Neural progenitor cell (in vitro differentiated cells): Measurements from ENCODE around the gene INTS6. TPM values are rescaled to one million over a fixed set of nuclear protein-coding genes. Genes with fewer than 3 reads are reported as not detected.

Experiments used
- DNase-seq: peaks from one replicate; pipeline ENCODE4 v3.0.0-alpha.2; 2016; ENCODE audit warnings: low spot score
- H2AFZ ChIP-seq: fragments of 200-600 bp; sonication (generic); replicated peaks from 2 replicates; pipeline ENCODE4 v1.6.1; 2016; ENCODE audit warnings: antibody characterized with exemption
- H3F3A ChIP-seq: fragments of 200-600 bp; sonication (generic); 2 replicates; pipeline ENCODE4 v1.6.1; 2016; ENCODE audit warnings: antibody characterized with exemption, low read depth
- H3K27ac ChIP-seq: fragments of 200-600 bp; sonication (generic); 2 replicates; pipeline ENCODE4 v1.5.1; 2016; ENCODE audit warnings: mild to moderate bottlenecking
- H3K27me3 ChIP-seq: fragments of 200-600 bp; sonication (generic); 2 replicates; pipeline ENCODE4 v1.6.1; 2016; ENCODE audit warnings: mild to moderate bottlenecking, moderate library complexity
- H3K36me3 ChIP-seq: fragments of 200-600 bp; sonication (generic); 2 replicates; pipeline ENCODE4 v1.5.1; 2016
- H3K4me1 ChIP-seq: fragments of 200-600 bp; sonication (generic); 2 replicates; pipeline ENCODE4 v1.6.1; 2016; ENCODE audit warnings: mixed run types
- H3K4me2 ChIP-seq: fragments of 200-600 bp; sonication (generic); 2 replicates; pipeline ENCODE4 v1.6.1; 2016
- H3K4me3 ChIP-seq: fragments of 200-600 bp; sonication (generic); 2 replicates; pipeline ENCODE4 v1.5.1; 2016
- H3K79me2 ChIP-seq: fragments of 200-600 bp; sonication (generic); 2 replicates; pipeline ENCODE4 v1.6.1; 2016; ENCODE audit warnings: low read depth
- H3K9ac ChIP-seq: fragments of 200-600 bp; sonication (generic); 2 replicates; pipeline ENCODE4 v1.6.1; 2016
- H3K9me3 ChIP-seq: fragments of 200-600 bp; sonication (generic); 2 replicates; pipeline ENCODE4 v1.5.1; 2016; ENCODE audit warnings: low read depth
- H4K20me1 ChIP-seq: fragments of 200-600 bp; sonication (generic); 2 replicates; pipeline ENCODE4 v1.6.1; 2016; ENCODE audit warnings: low read depth
- H3K27ac Mint-ChIP-seq: 3 replicates; pipeline ENCODE4 v1.8.0; 2021; ENCODE audit warnings: mixed read lengths
- H3K27me3 Mint-ChIP-seq: 2 replicates; pipeline ENCODE4 v1.8.0; 2022; ENCODE audit warnings: low read depth, mild to moderate bottlenecking, inconsistent platforms, moderate library complexity, mixed read lengths; ENCODE audit not compliant: insufficient read depth
- H3K36me3 Mint-ChIP-seq: 3 replicates; pipeline ENCODE4 v1.8.0; 2021; ENCODE audit warnings: mixed read lengths
- H3K4me1 Mint-ChIP-seq: 3 replicates; pipeline ENCODE4 v1.8.0; 2021; ENCODE audit warnings: mixed read lengths
- H3K4me3 Mint-ChIP-seq: 3 replicates; pipeline ENCODE4 v1.8.0; 2021; ENCODE audit warnings: mild to moderate bottlenecking, moderate library complexity, mixed read lengths
- H3K9me3 Mint-ChIP-seq: 3 replicates; pipeline ENCODE4 v1.8.0; 2020; ENCODE audit warnings: mixed read lengths
- CTCF ChIP-seq: fragments of 200-600 bp; sonication (generic); IDR thresholded peaks from 2 replicates; pipeline ENCODE4 v1.5.1; 2017; ENCODE audit warnings: antibody characterized with exemption, mild to moderate bottlenecking
- EZH2 ChIP-seq: fragments of 200-600 bp; sonication (generic); IDR thresholded peaks from 2 replicates; pipeline ENCODE4 v1.6.1; 2017; ENCODE audit warnings: antibody characterized with exemption, mild to moderate bottlenecking, moderate library complexity
- EZH2phosphoT487 ChIP-seq: fragments of 200-600 bp; sonication (generic); IDR thresholded peaks from 2 replicates; pipeline ENCODE4 v1.6.1; 2017; ENCODE audit warnings: antibody characterized with exemption
- total RNA-seq: library from RNA; depleted of rRNA; stranded (reverse); fragments of >200 nt; gene quantifications from 2 replicates; pipeline ENCODE4 v1.2.3, GENCODE V29; 2015; ENCODE audit warnings: low replicate concordance

Gene INTS6
- total RNA-seq, 1 donor from 2014 or later, result 84.0 TPM

GRCh38 chr13:51467730-51468129, 14.9 kb upstream of the INTS6 start:
- Histone ChIP-seq H3K4me2 (no peak overlapping the region), H3K9ac (no peak overlapping the region), H3K4me1 (no peaks in the 10 kb centered on the region), H2AFZ (no peak overlapping the region), H4K20me1 (no peaks in the 10 kb centered on the region), H3K9me3 (no peaks in the 10 kb centered on the region), H3K36me3 (no peaks in the 10 kb centered on the region), H3K27ac (no peak overlapping the region), H3K27me3 (no peaks in the 10 kb centered on the region), H3K79me2 (no peaks in the 10 kb centered on the region), H3F3A (peaks cover 6% of the 10 kb centered on the region), H3K4me3 (no peak overlapping the region)
- Mint-ChIP-seq H3K4me1 (no peaks in the 10 kb centered on the region), H3K27ac (no peak overlapping the region), H3K27me3 (peaks cover 2% of the 10 kb centered on the region), H3K36me3 (no peaks in the 10 kb centered on the region), H3K9me3 (no peaks in the 10 kb centered on the region), H3K4me3 (no peak overlapping the region)
- no peak for DNase-seq
- TF ChIP-seq EZH2 (no peak), EZH2phosphoT487 (no peak), CTCF (no peak)

GRCh38 chr13:51465124-51465523, 12.3 kb upstream of the INTS6 start:
- Histone ChIP-seq H2AFZ (no peak overlapping the region), H3K36me3 (no peaks in the 10 kb centered on the region), H3K27me3 (no peaks in the 10 kb centered on the region), H3F3A (peaks cover 6% of the 10 kb centered on the region), H3K27ac (no peak overlapping the region), H3K9me3 (no peaks in the 10 kb centered on the region), H4K20me1 (no peaks in the 10 kb centered on the region), H3K4me3 (no peak overlapping the region), H3K9ac (no peak overlapping the region), H3K4me2 (no peak overlapping the region), H3K4me1 (no peaks in the 10 kb centered on the region), H3K79me2 (no peaks in the 10 kb centered on the region)
- Mint-ChIP-seq H3K4me3 (no peak overlapping the region), H3K36me3 (peaks cover 4% of the 10 kb centered on the region), H3K4me1 (no peaks in the 10 kb centered on the region), H3K9me3 (peaks cover 2% of the 10 kb centered on the region), H3K27ac (no peak overlapping the region), H3K27me3 (peaks cover 2% of the 10 kb centered on the region)
- no peak for DNase-seq
- TF ChIP-seq CTCF (no peak), EZH2 (no peak), EZH2phosphoT487 (no peak)

- H3K27ac ChIP-seq, result no peak overlapping the region
- H2AFZ ChIP-seq, result no peak overlapping the region
- Mint-ChIP-seq H3K27me3 (no peaks in the 10 kb centered on the region), H3K4me1 (peaks cover 9% of the 10 kb centered on the region), H3K36me3 (peaks cover 13% of the 10 kb centered on the region), H3K27ac (no peak overlapping the region), H3K4me3 (no peak overlapping the region), H3K9me3 (peaks cover 2% of the 10 kb centered on the region)
- H3K9me3 ChIP-seq, result no peaks in the 10 kb centered on the region
- no peaks in the 10 kb centered on the region for H3K36me3 ChIP-seq
- H3K4me1 ChIP-seq, result peaks cover 14% of the 10 kb centered on the region
- no peak overlapping the region for H3K4me3 ChIP-seq
- peaks cover 18% of the 10 kb centered on the region for H3K79me2 ChIP-seq
- H3K4me2 ChIP-seq, result no peak overlapping the region
- H3F3A ChIP-seq, result peaks cover 16% of the 10 kb centered on the region
- TF ChIP-seq EZH2 (no peak), CTCF (no peak), EZH2phosphoT487 (no peak)
- no peak for DNase-seq
- no peaks in the 10 kb centered on the region for H3K27me3 ChIP-seq
- no peak overlapping the region for H3K9ac ChIP-seq
- no peaks in the 10 kb centered on the region for H4K20me1 ChIP-seq
Measured at GRCh38 chr13:51457086-51457815, 4.4 kb upstream of the INTS6 start.
